Upper lobe of right lung (tissue), 1 donor: ENCODE measurements around the gene CNNM1. TPM values are rescaled to one million over a fixed set of nuclear protein-coding genes. Genes with fewer than 3 reads are reported as not detected.

Source experiments
- ATAC-seq: fragments of 200-7000 bp; cut with Tn5 transposase; one replicate; pipeline ENCODE4 v1.9.1; 2020; ENCODE audit warnings: mild to moderate bottlenecking, moderate library complexity
- DNase-seq: peaks from one replicate; pipeline ENCODE4 v3.0.0-alpha.2; 2020
- H3K27ac ChIP-seq: fragments of 200-600 bp; one replicate; pipeline ENCODE4 v1.8.0; 2022
- H3K27me3 ChIP-seq: fragments of 200-600 bp; one replicate; pipeline ENCODE4 v1.8.0; 2022; ENCODE audit warnings: mild to moderate bottlenecking
- H3K36me3 ChIP-seq: fragments of 200-600 bp; one replicate; pipeline ENCODE4 v1.8.0; 2022
- H3K4me1 ChIP-seq: fragments of 200-600 bp; one replicate; pipeline ENCODE4 v1.8.0; 2022
- H3K4me3 ChIP-seq: fragments of 200-600 bp; one replicate; pipeline ENCODE4 v1.8.0; 2022; ENCODE audit warnings: mild to moderate bottlenecking
- H3K9me3 ChIP-seq: fragments of 200-600 bp; one replicate; pipeline ENCODE4 v1.8.0; 2022
- intact Hi-C: fragments of 100-400 bp; cut with DNase I; formaldehyde crosslinking; loops from one replicate; pipeline ENCODE4 v1.11.0; 2022
- total RNA-seq: library from RNA; stranded (reverse); fragmentation: NEBNext Ultra II Directional; extraction: Animal tissue kit (Norgen Biotek cat#: 25700); gene quantifications from one replicate; pipeline ENCODE4 v1.2.1, GENCODE V29; 2021
- TF ChIP-seq, protein P1 (sequence below): fragments of 200-600 bp; IDR thresholded peaks from one replicate; pipeline ENCODE4 v1.8.0; 2022; ENCODE audit warnings: antibody characterized with exemption
- donor health status: DM: no; HTN: yes; CAD: no; lungs with severe emphysema.

The CNNM1 gene
- total RNA-seq, 1 donor from 2014 or later: 0.69 TPM

DNA sequence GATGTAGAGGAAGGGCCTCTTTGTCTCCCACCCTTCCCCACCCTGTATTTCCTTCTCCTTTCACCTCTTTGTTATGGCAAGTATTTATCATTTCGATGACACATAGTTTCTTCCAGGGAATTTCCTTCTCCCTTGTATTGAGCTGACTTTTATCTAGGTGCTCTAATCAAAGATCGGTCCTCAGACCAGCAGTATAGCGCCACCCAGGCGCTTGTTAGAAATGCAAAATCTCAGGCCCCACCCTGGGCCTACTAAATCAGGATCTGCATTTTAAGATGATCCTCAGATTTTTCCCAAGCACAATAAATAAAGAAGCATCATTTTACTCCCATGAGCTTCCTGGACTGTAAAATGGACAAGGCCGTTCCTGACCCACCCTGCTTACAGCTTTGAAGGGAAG, 113.2 kb downstream of the CNNM1 start:
- no peak overlapping the region for H3K27ac ChIP-seq
- TF ChIP-seq, protein P1, sequence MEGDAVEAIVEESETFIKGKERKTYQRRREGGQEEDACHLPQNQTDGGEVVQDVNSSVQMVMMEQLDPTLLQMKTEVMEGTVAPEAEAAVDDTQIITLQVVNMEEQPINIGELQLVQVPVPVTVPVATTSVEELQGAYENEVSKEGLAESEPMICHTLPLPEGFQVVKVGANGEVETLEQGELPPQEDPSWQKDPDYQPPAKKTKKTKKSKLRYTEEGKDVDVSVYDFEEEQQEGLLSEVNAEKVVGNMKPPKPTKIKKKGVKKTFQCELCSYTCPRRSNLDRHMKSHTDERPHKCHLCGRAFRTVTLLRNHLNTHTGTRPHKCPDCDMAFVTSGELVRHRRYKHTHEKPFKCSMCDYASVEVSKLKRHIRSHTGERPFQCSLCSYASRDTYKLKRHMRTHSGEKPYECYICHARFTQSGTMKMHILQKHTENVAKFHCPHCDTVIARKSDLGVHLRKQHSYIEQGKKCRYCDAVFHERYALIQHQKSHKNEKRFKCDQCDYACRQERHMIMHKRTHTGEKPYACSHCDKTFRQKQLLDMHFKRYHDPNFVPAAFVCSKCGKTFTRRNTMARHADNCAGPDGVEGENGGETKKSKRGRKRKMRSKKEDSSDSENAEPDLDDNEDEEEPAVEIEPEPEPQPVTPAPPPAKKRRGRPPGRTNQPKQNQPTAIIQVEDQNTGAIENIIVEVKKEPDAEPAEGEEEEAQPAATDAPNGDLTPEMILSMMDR: no peak
- H3K9me3 ChIP-seq: no peaks in the 10 kb centered on the region
- H3K27me3 ChIP-seq: peaks cover 3% of the 10 kb centered on the region
- no peaks in the 10 kb centered on the region for H3K4me1 ChIP-seq
- H3K36me3 ChIP-seq: no peaks in the 10 kb centered on the region
- no peak for ATAC-seq
- intact Hi-C loops: no loop called here
- H3K4me3 ChIP-seq: no peak overlapping the region
- no peak for DNase-seq

DNA sequence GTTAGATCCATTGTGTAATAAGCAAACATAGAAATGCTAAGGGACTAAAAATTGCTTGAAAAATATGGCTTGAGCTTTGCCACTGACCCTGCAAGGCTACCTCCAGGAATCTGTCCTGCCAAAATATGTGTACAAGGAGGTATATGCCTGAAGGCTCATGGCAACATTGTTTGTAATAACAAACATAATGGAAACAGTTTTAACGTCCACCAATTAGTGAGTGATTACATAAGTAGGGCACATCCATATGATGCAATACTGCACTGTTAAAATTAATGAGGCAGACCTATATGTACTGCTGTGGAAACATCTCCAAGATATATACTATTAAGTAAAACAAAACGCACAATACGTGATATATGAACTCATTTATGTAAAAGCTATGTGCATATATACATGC, 114.3 kb downstream of the CNNM1 start:
- H3K36me3 ChIP-seq: no peaks in the 10 kb centered on the region
- H3K27me3 ChIP-seq: peaks cover 3% of the 10 kb centered on the region
- no peak overlapping the region for H3K27ac ChIP-seq
- ATAC-seq (no peak), DNase-seq (no peak)
- intact Hi-C loops: no loop called here
- TF ChIP-seq, protein P1: no peak
- H3K9me3 ChIP-seq: no peaks in the 10 kb centered on the region
- H3K4me3 ChIP-seq: no peak overlapping the region
- H3K4me1 ChIP-seq: no peaks in the 10 kb centered on the region

Other genes starting within 250 kb of the CNNM1 start
- 3.4 TPM for gene HPSE2, start 93.5 kb upstream of the CNNM1 start, total RNA-seq
- 25.0 TPM for gene GOT1, start 101.3 kb downstream of the CNNM1 start, total RNA-seq
- 0.26 TPM for gene NKX2-3, start 203.6 kb downstream of the CNNM1 start, total RNA-seq